ENCODE data around the gene MEI1.

MEI1 gene

DNA sequence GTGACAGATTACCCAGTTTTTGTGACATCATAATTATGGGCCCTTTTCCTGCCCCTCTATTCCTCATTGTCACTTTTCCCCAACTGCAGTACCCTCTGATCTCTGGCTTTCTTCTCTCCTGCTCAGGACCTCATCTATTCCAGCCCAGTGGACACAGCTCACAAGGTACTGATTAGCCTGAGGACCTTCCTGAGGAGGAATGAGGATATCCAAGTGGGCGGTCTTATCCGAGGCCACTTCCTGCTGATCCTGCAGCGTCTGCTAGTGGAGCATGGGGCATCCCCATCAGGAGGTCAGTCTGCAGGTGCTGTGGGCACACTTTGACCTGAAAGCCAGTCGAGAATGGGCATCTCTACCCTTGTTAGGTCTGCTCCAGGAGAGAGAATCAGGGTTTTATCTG lies 76.7 kb downstream of the MEI1 start:
- TF ChIP-seq CTCF (IDR thresholded peaks at IDR 0.05; ENCODE audit: low read depth, low read length) = no peak

DNA sequence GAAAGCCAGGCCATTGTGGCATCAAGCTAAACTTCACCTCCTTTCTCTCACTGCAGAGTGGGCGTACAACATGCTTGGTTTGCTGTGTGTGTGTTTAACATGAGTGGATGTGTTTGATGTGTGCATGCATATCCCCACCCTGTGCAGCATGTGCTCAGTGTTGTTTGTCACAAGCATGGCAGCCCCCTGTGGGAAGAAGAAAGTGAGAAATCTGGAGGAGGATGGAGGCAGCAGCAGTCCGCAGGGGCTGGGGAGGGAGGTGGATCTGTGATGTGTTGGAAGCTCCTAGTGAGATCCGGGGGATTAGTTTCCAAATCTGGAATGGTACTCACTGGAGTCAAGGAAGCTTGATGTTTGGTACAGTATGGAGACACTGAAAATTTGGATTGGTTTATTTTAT lies 77.1 kb downstream of the MEI1 start:
- H3K4me3 ChIP-seq (ENCODE audit: low read depth, low read length) = no peak overlapping the region
- TF ChIP-seq CTCF (IDR thresholded peaks at IDR 0.05; ENCODE audit: low read depth, low read length) = no peak

More for the DNA sequence above, 76.7 kb downstream of the MEI1 start:
- H3K4me3 ChIP-seq (ENCODE audit: low read depth, low read length) = no peak overlapping the region

- TF ChIP-seq CTCF (IDR thresholded peaks at IDR 0.05; ENCODE audit: low read depth, low read length) = no peak
- H3K4me3 ChIP-seq (ENCODE audit: low read depth, low read length) = no peak overlapping the region
These were observed 78.6 kb downstream of the MEI1 start for GRCh38 chr22:41777749-41778425.

GRCh38 chr22:41779929-41780505 lies 80.7 kb downstream of the MEI1 start:
- no peak overlapping the region for H3K4me3 ChIP-seq (ENCODE audit: low read depth, low read length)

GRCh38 chr22:41780746-41781505 lies 81.6 kb downstream of the MEI1 start:
- no peak overlapping the region for H3K4me3 ChIP-seq (ENCODE audit: low read depth, low read length)
- no peak for TF ChIP-seq CTCF (IDR thresholded peaks at IDR 0.05; ENCODE audit: low read depth, low read length)

More at GRCh38 chr22:41779929-41780505, 80.7 kb downstream of the MEI1 start:
- TF ChIP-seq CTCF (IDR thresholded peaks at IDR 0.05; ENCODE audit: low read depth, low read length) = no peak

- no peak for TF ChIP-seq CTCF (IDR thresholded peaks at IDR 0.05; ENCODE audit: low read depth, low read length)
- no peak overlapping the region for H3K4me3 ChIP-seq (ENCODE audit: low read depth, low read length)
These were observed 82.2 kb downstream of the MEI1 start for GRCh38 chr22:41781507-41781906.

DNA sequence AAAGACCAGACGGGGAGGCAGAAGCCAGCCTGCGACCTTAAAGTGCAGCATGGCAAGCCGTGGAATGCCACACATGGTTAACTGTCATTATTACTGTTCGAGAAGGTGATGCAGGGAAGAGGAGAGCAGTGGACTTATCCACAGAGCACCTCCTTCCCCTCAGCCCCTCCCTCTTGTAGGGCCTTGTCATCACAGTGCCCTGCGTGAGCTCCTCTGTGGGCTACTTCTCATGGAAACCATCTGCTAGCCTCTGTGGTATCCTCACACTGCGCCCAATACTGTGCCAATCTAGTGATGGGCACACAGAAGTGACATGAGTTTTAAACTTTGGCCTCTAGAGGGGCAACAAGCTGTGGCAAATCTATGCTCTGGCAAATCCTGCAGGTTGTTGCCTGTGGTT lies 83.0 kb downstream of the MEI1 start:
- TF ChIP-seq CTCF (IDR thresholded peaks at IDR 0.05; ENCODE audit: low read depth, low read length) = no peak
- no peak overlapping the region for H3K4me3 ChIP-seq (ENCODE audit: low read depth, low read length)
